Stimulated activated naive CD4-positive, alpha-beta T cell treated with Interleukin-2 at 50 U/mL for 16 hours (primary cell): ENCODE results near the gene ZNF385D.
"Not testable (repeated sequence)": the region's sequence is repeated elsewhere in the genome, so short reads cannot be mapped to it uniquely, and the experiment has no call there.

Source experiments
- DNase-seq: peaks from one replicate; lab custom pipeline; 2025; lab: John Stamatoyannopoulos, UW

Gene ZNF385D

GRCh38 chr3:21509731-21510470 lies 241.1 kb downstream of the ZNF385D start:
- DNase-seq, result no peak

- DNase-seq, result no peak
Observed at GRCh38 chr3:21508246-21508645, 242.8 kb downstream of the ZNF385D start.

- DNase-seq, result no peak
Observed at GRCh38 chr3:21505711-21506460, 245.1 kb downstream of the ZNF385D start.

GRCh38 chr3:21502656-21503055 lies 248.4 kb downstream of the ZNF385D start:
- no peak for DNase-seq

- DNase-seq, result no peak
Observed at GRCh38 chr3:21500834-21501233, 250.2 kb downstream of the ZNF385D start.

- DNase-seq, result not testable (repeated sequence)
Observed at GRCh38 chr3:21490671-21491070, 260.3 kb downstream of the ZNF385D start.

- no peak for DNase-seq
Observed at GRCh38 chr3:21487520-21487919, 263.5 kb downstream of the ZNF385D start.

GRCh38 chr3:21486024-21486935 lies 264.7 kb downstream of the ZNF385D start:
- DNase-seq, result not testable (repeated sequence)

- no peak for DNase-seq
Observed at GRCh38 chr3:21484828-21485144, 266.2 kb downstream of the ZNF385D start.

GRCh38 chr3:21484057-21484827 lies 266.8 kb downstream of the ZNF385D start:
- no peak for DNase-seq

- no peak for DNase-seq
Observed at GRCh38 chr3:21481991-21482390, 269.0 kb downstream of the ZNF385D start.

GRCh38 chr3:21477541-21478288 lies 273.3 kb downstream of the ZNF385D start:
- no peak for DNase-seq

- no peak for DNase-seq
Observed at GRCh38 chr3:21466476-21466875, 284.5 kb downstream of the ZNF385D start.

- DNase-seq, result no peak
Observed at GRCh38 chr3:21464746-21465145, 286.3 kb downstream of the ZNF385D start.

GRCh38 chr3:21463319-21463718 lies 287.7 kb downstream of the ZNF385D start:
- DNase-seq, result no peak

- no peak for DNase-seq
Observed at GRCh38 chr3:21462141-21462540, 288.9 kb downstream of the ZNF385D start.

- no peak for DNase-seq
Observed at GRCh38 chr3:21457084-21457483, 293.9 kb downstream of the ZNF385D start.

GRCh38 chr3:21449738-21450137 lies 301.3 kb downstream of the ZNF385D start:
- DNase-seq, result no peak

GRCh38 chr3:21447476-21448151 lies 303.4 kb downstream of the ZNF385D start:
- no peak for DNase-seq

GRCh38 chr3:21446945-21447475 lies 304.0 kb downstream of the ZNF385D start:
- no peak for DNase-seq
